Measurements from ENCODE around the gene SH2B3. TPM values are rescaled to one million over a fixed set of nuclear protein-coding genes. Genes with fewer than 3 reads are reported as not detected.

The SH2B3 gene
- total and polyA plus RNA-seq, 11 donors: 11.3 to 76.7 (median 40.2) TPM

- Histone ChIP-seq H3K4me1 (peaks cover 0 to 4% (median 0%) of the 10 kb centered on the region in 12 donors), H3K27me3 (no peaks in the 10 kb centered on the region), H3K36me3 (peaks cover 0 to 83% (median 57%) of the 10 kb centered on the region in 9 donors), H3K4me3 (no peak overlapping the region), H3K9me3 (no peaks in the 10 kb centered on the region), H3K27ac (peak overlapping the region in 1 of 12 donors; percentile 63)
- no peak for ATAC-seq
- TF ChIP-seq CTCF (IDR thresholded peaks at IDR 0.05): no peak
- no peak for TF ChIP-seq POLR2A (IDR thresholded peaks at IDR 0.05)
- WGBS, 4 donors: 86 to 95% (median 90%) methylated on average over 3 of the region's 3 CpGs
- intact Hi-C loops (cut with DNase I): no loop called here
- DNase-seq: no peak
These were observed 61.6 kb downstream of the SH2B3 start for GRCh38 chr12:111467092-111467856.

DNA sequence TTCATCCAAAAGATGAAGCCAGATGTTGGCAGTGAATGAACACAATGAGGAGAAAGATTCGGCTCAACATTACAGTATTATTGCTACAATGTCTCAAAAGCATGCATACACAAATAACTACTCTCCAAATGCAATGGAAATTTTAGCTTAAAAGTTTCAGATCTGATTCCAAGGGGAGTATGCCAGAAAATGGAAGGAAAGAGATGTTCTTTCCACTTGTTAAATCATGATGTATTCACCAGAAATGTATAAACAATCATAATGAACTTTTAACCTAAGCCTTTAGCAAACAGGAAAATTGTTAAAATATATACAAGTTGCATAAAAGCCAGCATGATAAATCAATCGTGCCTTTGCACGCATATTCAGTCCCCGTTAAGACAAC is 62.1 kb downstream of the SH2B3 start:
- WGBS, 4 donors: 81 to 96% (median 90%) methylated on average over 4 of the region's 4 CpGs
- H3K4me3 ChIP-seq: no peak overlapping the region
- H3K4me1 ChIP-seq: no peaks in the 10 kb centered on the region
- H3K27me3 ChIP-seq: no peaks in the 10 kb centered on the region
- no peak for TF ChIP-seq CTCF (IDR thresholded peaks at IDR 0.05)
- no peak for TF ChIP-seq POLR2A (IDR thresholded peaks at IDR 0.05)
- DNase-seq (no peak), ATAC-seq (no peak)
- H3K36me3 ChIP-seq: peaks cover 0 to 87% (median 62%) of the 10 kb centered on the region in 9 donors
- H3K9me3 ChIP-seq: no peaks in the 10 kb centered on the region
- intact Hi-C loops (cut with DNase I): no loop called here
- H3K27ac ChIP-seq: peak overlapping the region in 1 of 12 donors; percentile 63

- no peaks in the 10 kb centered on the region for H3K27me3 ChIP-seq
- H3K27ac ChIP-seq: no peak overlapping the region
- no peak overlapping the region for H3K4me3 ChIP-seq
- no peaks in the 10 kb centered on the region for H3K9me3 ChIP-seq
- 78 to 86% (median 84%) methylated on average over 2 of the region's 2 CpGs for WGBS, 4 donors
- TF ChIP-seq CTCF (IDR thresholded peaks at IDR 0.05) (no peak), POLR2A (IDR thresholded peaks at IDR 0.05) (no peak)
- ATAC-seq: no peak
- H3K36me3 ChIP-seq: peaks cover 0 to 90% (median 60%) of the 10 kb centered on the region in 9 donors
- intact Hi-C loops (cut with DNase I): no loop called here
- no peaks in the 10 kb centered on the region for H3K4me1 ChIP-seq
- DNase-seq: no peak
These were observed 63.7 kb downstream of the SH2B3 start for GRCh38 chr12:111469401-111469800.

GRCh38 chr12:111471236-111471635 is 65.5 kb downstream of the SH2B3 start:
- TF ChIP-seq POLR2A (IDR thresholded peaks at IDR 0.05) (no peak), CTCF (IDR thresholded peaks at IDR 0.05) (no peak)
- ATAC-seq (no peak), DNase-seq (no peak)
- H3K36me3 ChIP-seq: peaks cover 0 to 96% (median 63%) of the 10 kb centered on the region in 9 donors
- no peaks in the 10 kb centered on the region for H3K4me1 ChIP-seq
- no peak overlapping the region for H3K27ac ChIP-seq
- H3K27me3 ChIP-seq: no peaks in the 10 kb centered on the region
- intact Hi-C loops (cut with DNase I): no loop called here
- H3K9me3 ChIP-seq: no peaks in the 10 kb centered on the region
- no peak overlapping the region for H3K4me3 ChIP-seq
- 73 to 78% (median 75%) methylated on average over 2 of the region's 2 CpGs for WGBS, 4 donors

Measured in heart left ventricle (tissue), 16 donors.